Ovary (tissue), 9 donors: ENCODE measurements around the gene PAN3. TPM values are rescaled to one million over a fixed set of nuclear protein-coding genes. Genes with fewer than 3 reads are reported as not detected.

Experiments
- DNase-seq, 5 donors: peaks; one replicate each; pipeline ENCODE4 v3.0.0-alpha.2; 2019 to 2020
- H3K27ac ChIP-seq, 2 donors: fragments of 200-600 bp; one replicate each; pipeline versions ENCODE4 v1.5.1 to v1.8.0; 2019 to 2022
- H3K27me3 ChIP-seq: fragments of 200-600 bp; one replicate; pipeline ENCODE4 v1.8.0; 2022
- H3K36me3 ChIP-seq: fragments of 200-600 bp; sonication (generic); one replicate; pipeline ENCODE4 v1.5.1; 2019
- H3K4me1 ChIP-seq: one replicate; pipeline ENCODE4 v1.8.1; 2013; ENCODE audit warnings: mild to moderate bottlenecking, moderate library complexity; ENCODE audit not compliant: insufficient read depth
- H3K4me3 ChIP-seq: fragments of 200-600 bp; sonication (generic); one replicate; pipeline ENCODE4 v1.5.1; 2017
- H3K9me3 ChIP-seq, 2 donors: fragments of 200-600 bp in 1 of 2; sonication (generic) in 1 of 2; one replicate each; pipeline versions ENCODE4 v1.5.1 to v1.8.1; 2013 to 2019; ENCODE audit warnings: mild to moderate bottlenecking in 1 of 2, moderate library complexity in 1 of 2
- EP300 ChIP-seq: sonication (generic); formaldehyde crosslinking; IDR thresholded peaks from one replicate; pipeline ENCODE4 v1.6.1; 2017; ENCODE audit warnings: antibody characterized with exemption
- POLR2A ChIP-seq: fragments of 450-650 bp; IDR thresholded peaks from one replicate; pipeline ENCODE4 v1.6.1; 2017; ENCODE audit warnings: antibody characterized with exemption, mild to moderate bottlenecking, moderate library complexity
- WGBS, 3 donors: extraction: QIAGEN DNeasy Blood & Tissue Kit in 1 of 3; methylation state at CpG; one replicate each; pipeline versions ENCODE4 v1.1.5 to v1.1.7; 2013 to 2017; 5-methylcytosine and 5-hydroxymethylcytosine counted together
- intact Hi-C, 4 donors: fragments of 100-400 bp; cut with DNase I; formaldehyde crosslinking; loops; one replicate each; pipeline versions ENCODE4 v1.11.0 to v1.15.1; 2022 to 2023
- polyA plus RNA-seq, 2 donors: library from polyadenylated mRNA; stranded (reverse); fragments of 200-250 nt in 1 of 2; fragments of 350-450 nt in 1 of 2; fragmentation: Illumina TruSeq in 1 of 2; extraction: RNeasy Lipid Tissue Mini Kit (QIAGEN cat#74804) in 1 of 2; gene quantifications; one replicate each; pipeline ENCODE4 v1.2.3, GENCODE V29; 2013 to 2014
- total RNA-seq, 7 donors: library from RNA; depleted of rRNA in 2 of 7; stranded (reverse); fragments of >200 nt in 2 of 7; fragmentation: NEBNext Ultra II Directional in 3 of 7; extraction: Animal tissue kit (Norgen Biotek cat#: 25700) in 3 of 7; gene quantifications; one replicate each; pipeline versions ENCODE4 v1.1.0 to v1.2.4, GENCODE V29; 2016 to 2023
- TF ChIP-seq, protein P1 (sequence below), 3 donors: fragments of 450-650 bp in 2 of 3; fragments of 200-600 bp in 1 of 3; IDR thresholded peaks; one replicate each; pipeline versions ENCODE4 v1.5.1 to v1.8.0; 2016 to 2022; ENCODE audit warnings: antibody characterized with exemption in 3 of 3, mild to moderate bottlenecking in 1 of 3
- donor health status: DM: no; HTN: no; CAD: no; lungs with moderate emphysema.
- donor health status: DM: no; HTN: no; CAD: no.
- donor health status: Bipolar disorder and iron deficiency.
- donor health status: DM: yes; HTN: yes; CAD: no.
- donor health status: DM: no; HTN: no; CAD: no.
- donor health status: DM: yes; HTN: yes; CAD: no.

Gene PAN3
- total and polyA plus RNA-seq, 9 donors = 13.2 to 40.7 (median 35.7) TPM

DNA sequence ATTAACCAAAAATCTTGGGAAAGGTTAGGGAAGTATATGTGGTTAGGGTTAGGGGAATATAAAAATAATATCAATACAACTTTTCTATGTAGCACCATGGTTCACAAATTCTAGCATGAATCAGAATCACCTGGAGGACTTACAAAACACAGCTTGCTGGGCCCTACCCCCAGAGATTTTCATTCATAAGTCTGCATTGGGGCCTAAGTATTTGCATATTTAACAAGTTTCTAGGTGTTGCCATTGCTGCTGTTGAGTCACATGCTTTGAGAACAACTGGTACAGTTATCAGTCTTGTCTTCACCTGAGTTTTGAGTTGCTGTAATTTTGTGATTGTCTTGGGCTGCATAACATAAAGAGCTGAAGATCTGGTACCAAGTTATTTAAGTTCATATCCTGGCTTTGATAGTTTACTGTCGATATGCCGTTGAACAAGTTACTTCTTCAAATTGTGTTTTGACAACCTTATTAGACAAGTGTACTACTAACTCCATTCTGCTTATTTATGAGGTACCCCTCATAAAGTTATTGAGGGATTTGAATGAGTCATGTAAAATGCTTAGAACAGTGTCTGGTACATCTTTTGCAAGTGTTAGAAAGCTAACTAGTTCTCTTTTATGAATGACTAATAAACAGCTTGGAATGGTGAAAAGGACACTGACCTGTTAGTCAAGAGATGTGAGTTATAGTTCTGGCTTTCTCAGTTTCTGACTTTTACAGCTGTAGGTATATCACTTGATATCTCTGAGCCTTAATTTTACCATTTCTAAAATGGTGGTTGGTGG is 132.9 kb downstream of the PAN3 start:
- H3K4me1 ChIP-seq = no peaks in the 10 kb centered on the region
- H3K4me3 ChIP-seq = no peak overlapping the region
- H3K36me3 ChIP-seq = no peaks in the 10 kb centered on the region
- intact Hi-C loops = no loop called here
- no peak for TF ChIP-seq POLR2A
- TF ChIP-seq EP300 = no peak
- TF ChIP-seq, protein P1, sequence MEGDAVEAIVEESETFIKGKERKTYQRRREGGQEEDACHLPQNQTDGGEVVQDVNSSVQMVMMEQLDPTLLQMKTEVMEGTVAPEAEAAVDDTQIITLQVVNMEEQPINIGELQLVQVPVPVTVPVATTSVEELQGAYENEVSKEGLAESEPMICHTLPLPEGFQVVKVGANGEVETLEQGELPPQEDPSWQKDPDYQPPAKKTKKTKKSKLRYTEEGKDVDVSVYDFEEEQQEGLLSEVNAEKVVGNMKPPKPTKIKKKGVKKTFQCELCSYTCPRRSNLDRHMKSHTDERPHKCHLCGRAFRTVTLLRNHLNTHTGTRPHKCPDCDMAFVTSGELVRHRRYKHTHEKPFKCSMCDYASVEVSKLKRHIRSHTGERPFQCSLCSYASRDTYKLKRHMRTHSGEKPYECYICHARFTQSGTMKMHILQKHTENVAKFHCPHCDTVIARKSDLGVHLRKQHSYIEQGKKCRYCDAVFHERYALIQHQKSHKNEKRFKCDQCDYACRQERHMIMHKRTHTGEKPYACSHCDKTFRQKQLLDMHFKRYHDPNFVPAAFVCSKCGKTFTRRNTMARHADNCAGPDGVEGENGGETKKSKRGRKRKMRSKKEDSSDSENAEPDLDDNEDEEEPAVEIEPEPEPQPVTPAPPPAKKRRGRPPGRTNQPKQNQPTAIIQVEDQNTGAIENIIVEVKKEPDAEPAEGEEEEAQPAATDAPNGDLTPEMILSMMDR (IDR thresholded peaks at IDR 0.05) = no peak
- no peaks in the 10 kb centered on the region for H3K27me3 ChIP-seq
- H3K27ac ChIP-seq = no peak overlapping the region
- 96 to 100% (median 97%) methylated on average over 2 of the region's 2 CpGs for whole genome bisulfite sequencing, 3 donors
- H3K9me3 ChIP-seq = no peaks in the 10 kb centered on the region
- DNase-seq = no peak

DNA sequence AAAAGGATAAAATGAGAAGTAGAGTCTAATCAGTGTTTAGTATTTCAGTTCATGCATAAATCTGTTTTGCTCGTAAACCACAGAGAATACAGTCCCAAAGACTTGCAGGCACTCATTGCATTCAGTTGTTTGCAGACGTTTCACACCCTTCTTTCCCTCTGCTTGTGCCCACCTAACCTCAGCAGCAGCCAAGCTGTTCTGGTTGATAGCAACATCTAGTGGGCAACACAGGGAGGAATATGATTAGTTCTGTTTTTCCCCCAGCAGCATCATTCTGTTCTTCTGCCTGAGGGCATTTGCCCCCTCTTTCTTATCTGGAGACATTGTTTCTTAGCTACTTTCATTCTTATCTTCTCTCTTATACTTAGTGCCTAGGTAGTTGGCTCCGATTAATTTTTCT is 135.6 kb downstream of the PAN3 start:
- 81 to 82% (median 81%) methylated on average over 3 of the region's 3 CpGs for WGBS, 3 donors
- Histone ChIP-seq H3K27me3 (no peaks in the 10 kb centered on the region), H3K9me3 (no peaks in the 10 kb centered on the region), H3K4me1 (no peaks in the 10 kb centered on the region), H3K36me3 (no peaks in the 10 kb centered on the region), H3K4me3 (no peak overlapping the region), H3K27ac (no peak overlapping the region)
- DNase-seq = no peak
- intact Hi-C loops = no loop called here
- no peak for TF ChIP-seq POLR2A
- TF ChIP-seq, protein P1 (IDR thresholded peaks at IDR 0.05) = no peak
- no peak for TF ChIP-seq EP300

DNA sequence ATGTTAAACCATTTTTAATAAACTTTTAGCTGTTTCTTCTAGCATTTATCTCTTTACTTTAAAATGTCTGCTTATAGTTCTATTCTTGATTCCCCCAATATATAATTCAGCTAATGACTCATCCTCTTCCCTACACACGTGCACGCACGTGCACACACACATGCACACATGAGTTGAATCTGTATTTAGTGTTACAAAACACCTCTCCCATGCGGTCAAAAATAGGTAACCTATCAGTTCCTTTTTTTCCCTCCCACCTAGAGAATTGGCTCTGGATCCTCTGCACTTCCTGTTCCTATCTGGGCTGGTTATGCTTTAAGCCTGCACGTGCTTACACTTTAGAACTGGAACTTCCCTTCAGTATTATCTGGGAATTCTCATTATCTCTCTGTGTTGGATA is 144.1 kb downstream of the PAN3 start:
- no peak overlapping the region for H3K27ac ChIP-seq

DNA sequence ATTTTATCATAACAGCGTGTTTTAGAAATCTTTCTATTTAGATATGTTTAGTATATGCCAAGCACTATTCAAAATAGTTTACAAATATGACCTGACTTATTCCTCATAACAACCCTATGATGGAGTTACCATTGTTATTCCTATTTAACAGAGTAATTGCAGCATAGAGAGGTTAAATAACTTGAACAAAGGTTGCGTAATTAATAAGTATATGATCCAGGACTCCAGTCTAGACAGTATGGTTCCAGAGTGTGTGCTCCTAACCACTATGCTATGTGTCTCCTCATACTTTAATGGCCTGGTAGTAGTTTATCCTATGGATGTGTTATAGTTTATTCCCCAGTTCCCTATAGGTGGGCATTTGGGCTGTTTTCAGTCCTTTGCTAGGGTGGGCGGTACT is 145.3 kb downstream of the PAN3 start:
- Histone ChIP-seq H3K9me3 (no peaks in the 10 kb centered on the region), H3K4me3 (no peak overlapping the region), H3K27ac (no peak overlapping the region), H3K36me3 (no peaks in the 10 kb centered on the region), H3K4me1 (no peaks in the 10 kb centered on the region), H3K27me3 (no peaks in the 10 kb centered on the region)
- 99% methylated on average over 3 of the region's 3 CpGs for whole genome bisulfite sequencing, 3 donors
- DNase-seq = no peak
- TF ChIP-seq EP300 (no peak), POLR2A (no peak)
- TF ChIP-seq, protein P1 (IDR thresholded peaks at IDR 0.05) = no peak
- intact Hi-C loops = no loop called here

More for the DNA sequence above, 144.1 kb downstream of the PAN3 start:
- no peak for DNase-seq
- H3K36me3 ChIP-seq = no peaks in the 10 kb centered on the region
- intact Hi-C loops = no loop called here
- 83 to 85% (median 84%) methylated on average over 5 of the region's 5 CpGs for whole genome bisulfite sequencing, 3 donors
- H3K4me3 ChIP-seq = no peak overlapping the region
- no peaks in the 10 kb centered on the region for H3K9me3 ChIP-seq
- H3K27me3 ChIP-seq = no peaks in the 10 kb centered on the region
- H3K4me1 ChIP-seq = no peaks in the 10 kb centered on the region
- TF ChIP-seq, protein P1 (IDR thresholded peaks at IDR 0.05) = no peak
- no peak for TF ChIP-seq EP300
- TF ChIP-seq POLR2A = no peak
